GM12878 (cell line): Measurements from ENCODE around the gene FMC1. TPM values are rescaled to one million over a fixed set of nuclear protein-coding genes. Genes with fewer than 3 reads are reported as not detected.

Source experiments
- ATAC-seq: fragments of 200-7000 bp; cut with Tn5 transposase; 3 replicates; pipeline ENCODE4 v1.9.1; 2020; ENCODE audit warnings: mild to moderate bottlenecking, moderate library complexity
- BruUV-seq: library from RNA; stranded (reverse); fragments of 400-500 nt; replicated peaks from 2 replicates; lab custom pipeline; 2021; lab: Mats Ljungman, UMichigan
- CTCF ChIA-PET: fragments of 300-600 bp; sonication (Branson Sonifier 250); formaldehyde crosslinking; extraction: SDS; loops from one replicate; lab custom pipeline; 2021; ENCODE audit warnings: inconsistent platforms; lab: Yijun Ruan, JAX
- POLR2A ChIA-PET: fragments of 350-600 bp; formaldehyde crosslinking; extraction: SDS; loops from one replicate; lab custom pipeline; 2021; ENCODE audit warnings: inconsistent platforms; lab: Charles Lee
- RAD21 ChIA-PET: fragments of 300-600 bp; sonication (Branson Sonifier 250); formaldehyde crosslinking; loops from one replicate; lab custom pipeline; 2023; ENCODE audit warnings: antibody characterized with exemption; ENCODE audit not compliant: unreplicated experiment; lab: Charles Lee
- SMC1A ChIA-PET: fragments of 300-600 bp; sonication (Branson Sonifier 250); formaldehyde crosslinking; loops from one replicate; lab custom pipeline; 2023; ENCODE audit not compliant: unreplicated experiment, uncharacterized antibody; lab: Charles Lee
- DNase-seq: peaks from one replicate; pipeline ENCODE4 v3.0.0-alpha.2; 2011; ENCODE audit warnings: low read depth, low spot score
- FAIRE-seq: peaks from 3 replicates; lab custom pipeline; 2011; peaks lifted over from hg19 to GRCh38; lab: Jason Lieb, UNC
- H2AFZ ChIP-seq: 2 replicates; pipeline ENCODE4 v1.6.0; 2011; ENCODE audit warnings: low read depth, low read length, control low read depth; ENCODE audit not compliant: control insufficient read depth
- H3K27ac ChIP-seq: 2 replicates; pipeline ENCODE4 v1.5.1; 2011; ENCODE audit warnings: control low read depth; ENCODE audit not compliant: control insufficient read depth, insufficient read depth
- H3K27me3 ChIP-seq, 2 experiments: replicated peaks in 1 of 2; 2 replicates each; pipeline versions ENCODE4 v1.6.0 to v1.6.1; 2011; ENCODE audit warnings: low read length in 1 of 2; ENCODE audit not compliant: control insufficient read depth in 2 of 2, insufficient read depth in 2 of 2
- H3K36me3 ChIP-seq, 2 experiments: 2 replicates each; pipeline ENCODE4 v1.5.1; 2011; ENCODE audit warnings: low read length in 1 of 2; ENCODE audit not compliant: control insufficient read depth in 2 of 2, insufficient read depth in 2 of 2
- H3K4me1 ChIP-seq: 2 replicates; pipeline ENCODE4 v1.6.1; 2011; ENCODE audit warnings: mild to moderate bottlenecking, low read length, moderate library complexity, mixed read lengths; ENCODE audit not compliant: control insufficient read depth, insufficient read depth
- H3K4me2 ChIP-seq: 2 replicates; pipeline ENCODE4 v1.6.0; 2011; ENCODE audit warnings: control low read depth; ENCODE audit not compliant: control insufficient read depth, insufficient read depth
- H3K4me3 ChIP-seq: fragments of 200-600 bp; sonication (generic); 2 replicates; pipeline ENCODE4 v1.5.1; 2016
- H3K79me2 ChIP-seq: 2 replicates; pipeline ENCODE4 v1.6.0; 2011; ENCODE audit warnings: low read length; ENCODE audit not compliant: control insufficient read depth, insufficient read depth
- H3K9ac ChIP-seq: 2 replicates; pipeline ENCODE4 v1.8.0; 2011; ENCODE audit warnings: low read length, control low read depth, mixed read lengths; ENCODE audit not compliant: control insufficient read depth, insufficient read depth
- H3K9me3 ChIP-seq: replicated peaks from 3 replicates; pipeline ENCODE4 v1.5.1; 2011; ENCODE audit warnings: mild to moderate bottlenecking, low read length; ENCODE audit not compliant: control insufficient read depth, insufficient read depth
- H4K20me1 ChIP-seq: 2 replicates; pipeline ENCODE4 v1.6.0; 2011; ENCODE audit not compliant: control insufficient read depth, insufficient read depth
- ATF3 ChIP-seq: IDR thresholded peaks from 2 replicates; pipeline ENCODE4 v1.6.1; 2011; ENCODE audit warnings: low read depth, mild to moderate bottlenecking, low read length, moderate library complexity, borderline replicate concordance; ENCODE audit errors: extremely low read depth
- CREB1 ChIP-seq: IDR thresholded peaks from 2 replicates; pipeline ENCODE4 v1.6.1; 2012; ENCODE audit warnings: low read depth, mild to moderate bottlenecking, inconsistent platforms
- CREM ChIP-seq: IDR thresholded peaks from 2 replicates; pipeline ENCODE4 v1.6.1; 2014; ENCODE audit warnings: antibody characterized with exemption, low read depth
- EED ChIP-seq: sonication (generic); IDR thresholded peaks from 2 replicates; pipeline ENCODE4 v1.6.1; 2016; ENCODE audit warnings: antibody characterized with exemption, low read depth
- HCFC1 ChIP-seq: fragments of 150-350 bp; IDR thresholded peaks from 2 replicates; pipeline ENCODE4 v1.6.1; 2014; ENCODE audit warnings: low read length
- LARP7 ChIP-seq: fragments of 450-650 bp; IDR thresholded peaks from 2 replicates; pipeline ENCODE4 v1.6.1; 2017; ENCODE audit warnings: mild to moderate bottlenecking
- MLLT1 ChIP-seq: fragments of 450-650 bp; IDR thresholded peaks from 2 replicates; pipeline ENCODE4 v1.6.1; 2016; ENCODE audit warnings: mild to moderate bottlenecking
- MXI1 ChIP-seq: fragments of 150-350 bp; IDR thresholded peaks from 2 replicates; pipeline ENCODE4 v1.6.1; 2011; ENCODE audit warnings: low read depth, mild to moderate bottlenecking, inconsistent platforms, low read length, improper control_type of control experiment
- NR2C2 ChIP-seq: IDR thresholded peaks from 2 replicates; pipeline ENCODE4 v1.6.1; 2011; ENCODE audit warnings: borderline replicate concordance, low read depth; ENCODE audit not compliant: control insufficient read depth, insufficient read length
- NRF1 ChIP-seq: conservative IDR thresholded peaks from 2 replicates; pipeline ENCODE4 v1.6.1; 2011; ENCODE audit warnings: mild to moderate bottlenecking, low read depth, low read length, improper control_type of control experiment
- PKNOX1 ChIP-seq: fragments of 450-650 bp; IDR thresholded peaks from 2 replicates; pipeline ENCODE4 v1.6.1; 2016; ENCODE audit warnings: mild to moderate bottlenecking
- RAD21 ChIP-seq: IDR thresholded peaks from 2 replicates; pipeline ENCODE4 v1.6.1; 2011; ENCODE audit warnings: mild to moderate bottlenecking, low read depth, low read length, moderate library complexity; ENCODE audit not compliant: insufficient read depth
- SMC3 ChIP-seq: IDR thresholded peaks from 2 replicates; pipeline ENCODE4 v1.6.1; 2011; ENCODE audit warnings: low read length, improper control_type of control experiment, borderline replicate concordance
- STAT3 ChIP-seq: IDR thresholded peaks from 2 replicates; pipeline ENCODE4 v1.6.1; 2011; ENCODE audit warnings: low read depth, low read length, improper control_type of control experiment
- ZBTB33 ChIP-seq: fragments of 450-650 bp; IDR thresholded peaks from 2 replicates; pipeline ENCODE4 v1.6.1; 2017; ENCODE audit warnings: mild to moderate bottlenecking
- ZNF622 ChIP-seq: fragments of 450-650 bp; IDR thresholded peaks from 2 replicates; pipeline ENCODE4 v1.6.1; 2017; ENCODE audit warnings: mild to moderate bottlenecking, inconsistent platforms
- WGBS: methylation state at CpG from one replicate; pipeline ENCODE4 v1.1.6; 2016; ENCODE audit warnings: low lambda C conversion rate; ENCODE audit not compliant: insufficient replicate concordance, insufficient coverage; ENCODE audit errors: missing lambda C conversion rate; 5-methylcytosine and 5-hydroxymethylcytosine counted together
- in situ Hi-C: fragments of 300-500 bp; cut with MboI; formaldehyde crosslinking; loops from 9 replicates; pipeline ENCODE4 v1.14.3; 2018; ENCODE audit warnings: mixed read lengths
- intact Hi-C: fragments of 100-400 bp; cut with micrococcal nuclease; formaldehyde crosslinking; loops from one replicate; pipeline ENCODE4 v1.14.2; 2022; ENCODE audit not compliant: unreplicated experiment
- polyA plus RNA-seq, 11 experiments: library from polyadenylated mRNA; depleted of rRNA in 4 of 11; unstranded in 6 of 11; stranded (reverse) in 5 of 11; fragments of >200 nt; fragmentation: Nextera tagmentation in 4 of 11; fragmentation: Illumina TruSeq in 1 of 11; extraction: Ambion mirVana in 4 of 11; extraction: Trizol in 1 of 11; gene quantifications; 1 replicate in 1 of 11; 2 replicates in 10 of 11; pipeline versions ENCODE4 v1.2.1 to v1.2.3, GENCODE V29; 2011 to 2016; ENCODE audit warnings: inconsistent platforms in 2 of 11, missing spikeins in 2 of 11, low read depth in 1 of 11
- total RNA-seq, 4 experiments: library from RNA; depleted of rRNA in 3 of 4; stranded (reverse); fragments of >200 nt in 3 of 4; fragmentation: Illumina TruSeq in 1 of 4; extraction: Trizol in 1 of 4; gene quantifications; 2 replicates each; pipeline versions ENCODE4 v1.2.1 to v1.2.3, GENCODE V29; 2013 to 2021

Gene FMC1
- total and polyA plus RNA-seq, 10 of the 15 experiments (the other 5 are each of a cell fraction or from before 2014, with no cell fraction given) = 4.2 to 60.4 (median 15.6) TPM

- Histone ChIP-seq H3K36me3 (peaks cover 0 to 4% of the 10 kb centered on the region in 2 experiments; a peak in 3 of 4 replicates), H3K79me2 (no peaks in the 10 kb centered on the region), H3K4me1 (no peaks in the 10 kb centered on the region), H3K9me3 (no peaks in the 10 kb centered on the region), H2AFZ (no peak overlapping the region), H3K4me2 (no peak overlapping the region), H4K20me1 (no peaks in the 10 kb centered on the region), H3K9ac (no peak overlapping the region), H3K27ac (no peak overlapping the region), H3K27me3 (no peaks in the 10 kb centered on the region), H3K4me3 (no peak overlapping the region)
- ChIA-PET CTCF (no interaction called here), SMC1A (interaction anchor here (1.3 kb wide), 1 partner anchor 10 kb away, joined by 5 read pairs; no protein-coding TSS in a partner anchor), RAD21 (no interaction called here), POLR2A (interaction anchor here (0.7 kb wide), 1 partner anchor 51 kb away, joined by 3 read pairs; no protein-coding TSS in a partner anchor)
- no peak for DNase-seq
- 97% methylated on average over 4 of the region's 4 CpGs for WGBS
- TF ChIP-seq ATF3 = no peak
- TF ChIP-seq HCFC1 = no peak
- no peak for TF ChIP-seq SMC3
- TF ChIP-seq STAT3 = no peak
- no peak for TF ChIP-seq CREM
- no peak for TF ChIP-seq PKNOX1
- no peak for TF ChIP-seq NR2C2
- TF ChIP-seq MLLT1 = no peak
- TF ChIP-seq NRF1 = no peak
- no peak for TF ChIP-seq RAD21
- no peak for TF ChIP-seq MXI1
- no peak for TF ChIP-seq CREB1
- no peak for TF ChIP-seq EED
- no peak for TF ChIP-seq ZNF622
- no peak for TF ChIP-seq ZBTB33
- TF ChIP-seq LARP7 = no peak
- ATAC-seq = no peak
- intact Hi-C loops (no loop called here), in situ Hi-C loops (no loop called here)
- no peak for FAIRE-seq
- BruUV-seq = no TSS peak
Measured at GRCh38 chr7:139294241-139294640, 46.9 kb upstream of the FMC1 start.
